ENCODE results near the gene PRKCI.
"Not testable (repeated sequence)": the region's sequence is repeated elsewhere in the genome, so short reads cannot be mapped to it uniquely, and the experiment has no call there.

The PRKCI gene

DNA sequence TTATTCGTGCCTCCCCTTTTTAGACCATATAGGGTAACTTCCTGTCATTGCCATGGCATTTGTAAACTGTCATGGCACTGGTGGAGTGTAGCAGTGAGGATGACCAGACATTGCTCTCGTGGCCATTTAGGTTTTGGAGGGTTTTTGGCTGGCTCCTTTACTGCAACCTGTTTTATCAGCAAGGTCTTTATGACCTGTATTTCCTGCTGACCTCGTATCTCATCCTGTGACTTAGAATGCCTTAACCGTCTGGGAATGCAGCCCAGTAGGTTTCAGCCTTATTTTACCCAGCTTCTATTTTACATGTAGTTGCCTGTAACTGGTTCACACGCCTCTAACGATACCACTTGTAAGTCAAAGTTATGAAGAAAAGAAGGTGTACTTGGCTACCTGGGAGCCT lies 121.6 kb downstream of the PRKCI start:
- not testable (repeated sequence) for DNase-seq (ENCODE audit: low spot score)

GRCh38 chr3:170344971-170345370 lies 122.7 kb downstream of the PRKCI start:
- no peak for DNase-seq (ENCODE audit: low spot score)

GRCh38 chr3:170346481-170347392 lies 124.5 kb downstream of the PRKCI start:
- no peak for DNase-seq (ENCODE audit: low spot score)

- no peak for DNase-seq (ENCODE audit: low spot score)
Observed at GRCh38 chr3:170350515-170351413, 128.5 kb downstream of the PRKCI start.

DNA sequence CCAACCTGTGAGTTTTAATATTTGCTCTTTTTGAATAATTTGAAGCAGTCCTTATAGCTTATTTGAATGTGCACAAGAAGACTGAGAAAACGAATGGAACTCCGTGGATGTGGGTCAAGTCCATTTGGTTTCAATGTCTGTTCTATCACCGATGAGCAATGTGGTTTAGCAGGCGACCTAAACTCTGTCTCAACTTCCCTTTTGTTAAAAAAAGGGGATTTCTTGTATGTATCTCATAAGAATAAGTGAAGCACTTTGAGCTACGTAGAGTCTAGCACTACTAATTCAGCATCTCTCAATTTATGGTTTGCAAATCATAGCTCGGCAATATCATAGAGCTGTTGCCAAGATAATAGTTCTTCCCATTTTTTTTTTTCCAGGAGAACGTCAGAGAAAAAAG lies 130.7 kb downstream of the PRKCI start:
- no peak for DNase-seq (ENCODE audit: low spot score)

DNA sequence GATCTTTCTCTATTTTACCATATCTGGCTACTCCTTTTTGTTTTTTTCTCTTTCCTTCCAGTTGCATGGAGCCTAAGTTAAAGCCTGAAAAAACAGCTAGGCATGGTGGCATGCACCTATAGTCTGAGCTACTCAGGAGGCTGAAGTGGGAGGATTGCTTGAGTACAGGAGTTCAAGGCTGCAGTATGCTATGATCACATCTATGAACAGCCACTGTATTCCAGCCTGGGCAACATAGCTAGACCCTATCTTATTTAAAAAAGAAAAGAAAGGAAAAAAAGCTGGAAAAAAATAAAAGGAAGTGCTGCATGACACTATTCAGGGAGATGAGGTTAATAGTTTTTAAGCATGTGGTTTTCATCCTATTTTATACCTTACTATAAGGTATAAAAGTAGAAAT lies 131.3 kb downstream of the PRKCI start:
- no peak for DNase-seq (ENCODE audit: low spot score)

- DNase-seq (ENCODE audit: low spot score), result no peak
Observed at GRCh38 chr3:170354760-170355159, 132.5 kb downstream of the PRKCI start.

Data from D341Med (cell line).